A549 (cell line): ENCODE results near the gene ANKRD18A.
"Not testable (repeated sequence)": the region's sequence is repeated elsewhere in the genome, so short reads cannot be mapped to it uniquely, and the experiment has no call there.

Experiments
- CEBPB ChIP-seq, 2 experiments: fragments of >200 bp in 1 of 2; sonication (Bioruptor Twin) in 1 of 2; formaldehyde crosslinking in 1 of 2; IDR thresholded peaks; 2 replicates each; pipeline ENCODE4 v1.6.1; 2012 to 2016
- ESRRA ChIP-seq: fragments of 150-350 bp; IDR thresholded peaks from 2 replicates; pipeline ENCODE4 v1.6.1; 2014; ENCODE audit warnings: mild to moderate bottlenecking, low read length, borderline replicate concordance
- FOSL2 ChIP-seq, 2 experiments: fragments of 450-650 bp in 1 of 2; fragments of >200 bp in 1 of 2; sonication (Bioruptor Twin) in 1 of 2; formaldehyde crosslinking; IDR thresholded peaks; 2 replicates each; pipeline versions ENCODE4 v1.5.0 to v1.6.1; 2016 to 2020; ENCODE audit warnings: mild to moderate bottlenecking in 1 of 2, moderate library complexity in 1 of 2
- HDAC2 ChIP-seq: fragments of 200-600 bp; sonication (generic); IDR thresholded peaks from 2 replicates; pipeline ENCODE4 v1.6.1; 2016
- HMGXB4 ChIP-seq: fragments of 250-450 bp; sonication (Bioruptor Pico); IDR thresholded peaks from 2 replicates; pipeline ENCODE4 v1.5.0; 2021; ENCODE audit warnings: mild to moderate bottlenecking, moderate library complexity, borderline replicate concordance
- MAFK ChIP-seq: fragments of 450-650 bp; IDR thresholded peaks from 2 replicates; pipeline ENCODE4 v1.6.1; 2014; ENCODE audit not compliant: partially characterized antibody
- NR3C1 ChIP-seq: fragments of >200 bp; sonication (Bioruptor Twin); formaldehyde crosslinking; IDR thresholded peaks from 3 replicates; pipeline ENCODE4 v1.6.1; 2017
- POLR2A ChIP-seq: IDR thresholded peaks from 2 replicates; pipeline ENCODE4 v1.6.1; 2012; ENCODE audit warnings: mild to moderate bottlenecking, low read length
- RAD21 ChIP-seq, 2 experiments: fragments of >200 bp in 1 of 2; sonication (Bioruptor Twin) in 1 of 2; formaldehyde crosslinking in 1 of 2; IDR thresholded peaks in 1 of 2; conservative IDR thresholded peaks in 1 of 2; 2 replicates in 1 of 2; 3 replicates in 1 of 2; pipeline ENCODE4 v1.6.1; 2012 to 2018; ENCODE audit warnings: inconsistent platforms in 1 of 2
- SMC3 ChIP-seq: fragments of >200 bp; sonication (Bioruptor Twin); formaldehyde crosslinking; IDR thresholded peaks from 3 replicates; pipeline ENCODE4 v1.6.1; 2018; ENCODE audit warnings: inconsistent platforms
- SREBF2 ChIP-seq: fragments of 450-650 bp; IDR thresholded peaks from 2 replicates; pipeline ENCODE4 v1.6.1; 2014; ENCODE audit warnings: mild to moderate bottlenecking, moderate library complexity
- TF ChIP-seq, protein P1 (sequence below): fragments of >200 bp; sonication (Bioruptor Twin); formaldehyde crosslinking; IDR thresholded peaks from 3 replicates; pipeline ENCODE4 v1.5.1; 2016
- TF ChIP-seq, protein P2 (sequence below): fragments of >200 bp; sonication (Bioruptor Twin); formaldehyde crosslinking; IDR thresholded peaks from 3 replicates; pipeline ENCODE4 v1.6.1; 2016
- TF ChIP-seq, protein P3 (sequence below): fragments of 200-600 bp; sonication (generic); IDR thresholded peaks from 2 replicates; pipeline ENCODE4 v1.6.1; 2016; ENCODE audit warnings: antibody characterized with exemption, mild to moderate bottlenecking, moderate library complexity

- TF ChIP-seq, protein P1, sequence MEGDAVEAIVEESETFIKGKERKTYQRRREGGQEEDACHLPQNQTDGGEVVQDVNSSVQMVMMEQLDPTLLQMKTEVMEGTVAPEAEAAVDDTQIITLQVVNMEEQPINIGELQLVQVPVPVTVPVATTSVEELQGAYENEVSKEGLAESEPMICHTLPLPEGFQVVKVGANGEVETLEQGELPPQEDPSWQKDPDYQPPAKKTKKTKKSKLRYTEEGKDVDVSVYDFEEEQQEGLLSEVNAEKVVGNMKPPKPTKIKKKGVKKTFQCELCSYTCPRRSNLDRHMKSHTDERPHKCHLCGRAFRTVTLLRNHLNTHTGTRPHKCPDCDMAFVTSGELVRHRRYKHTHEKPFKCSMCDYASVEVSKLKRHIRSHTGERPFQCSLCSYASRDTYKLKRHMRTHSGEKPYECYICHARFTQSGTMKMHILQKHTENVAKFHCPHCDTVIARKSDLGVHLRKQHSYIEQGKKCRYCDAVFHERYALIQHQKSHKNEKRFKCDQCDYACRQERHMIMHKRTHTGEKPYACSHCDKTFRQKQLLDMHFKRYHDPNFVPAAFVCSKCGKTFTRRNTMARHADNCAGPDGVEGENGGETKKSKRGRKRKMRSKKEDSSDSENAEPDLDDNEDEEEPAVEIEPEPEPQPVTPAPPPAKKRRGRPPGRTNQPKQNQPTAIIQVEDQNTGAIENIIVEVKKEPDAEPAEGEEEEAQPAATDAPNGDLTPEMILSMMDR: not testable (repeated sequence)
- TF ChIP-seq HDAC2; CEBPB (IDR thresholded peaks at IDR 0.05); RAD21 (conservative IDR thresholded peaks at IDR 0.05 in 1 of 2, IDR thresholded peaks at IDR 0.05 in 1 of 2); NR3C1; SMC3; HMGXB4; POLR2A; ESRRA; SREBF2; FOSL2 (IDR thresholded peaks at IDR 0.05); FOSL2 (CRISPR knock-in tag; IDR thresholded peaks at IDR 0.05); MAFK: not testable (repeated sequence)
- TF ChIP-seq, protein P2, sequence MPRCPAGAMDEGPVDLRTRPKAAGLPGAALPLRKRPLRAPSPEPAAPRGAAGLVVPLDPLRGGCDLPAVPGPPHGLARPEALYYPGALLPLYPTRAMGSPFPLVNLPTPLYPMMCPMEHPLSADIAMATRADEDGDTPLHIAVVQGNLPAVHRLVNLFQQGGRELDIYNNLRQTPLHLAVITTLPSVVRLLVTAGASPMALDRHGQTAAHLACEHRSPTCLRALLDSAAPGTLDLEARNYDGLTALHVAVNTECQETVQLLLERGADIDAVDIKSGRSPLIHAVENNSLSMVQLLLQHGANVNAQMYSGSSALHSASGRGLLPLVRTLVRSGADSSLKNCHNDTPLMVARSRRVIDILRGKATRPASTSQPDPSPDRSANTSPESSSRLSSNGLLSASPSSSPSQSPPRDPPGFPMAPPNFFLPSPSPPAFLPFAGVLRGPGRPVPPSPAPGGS: not testable (repeated sequence)
- TF ChIP-seq, protein P3, sequence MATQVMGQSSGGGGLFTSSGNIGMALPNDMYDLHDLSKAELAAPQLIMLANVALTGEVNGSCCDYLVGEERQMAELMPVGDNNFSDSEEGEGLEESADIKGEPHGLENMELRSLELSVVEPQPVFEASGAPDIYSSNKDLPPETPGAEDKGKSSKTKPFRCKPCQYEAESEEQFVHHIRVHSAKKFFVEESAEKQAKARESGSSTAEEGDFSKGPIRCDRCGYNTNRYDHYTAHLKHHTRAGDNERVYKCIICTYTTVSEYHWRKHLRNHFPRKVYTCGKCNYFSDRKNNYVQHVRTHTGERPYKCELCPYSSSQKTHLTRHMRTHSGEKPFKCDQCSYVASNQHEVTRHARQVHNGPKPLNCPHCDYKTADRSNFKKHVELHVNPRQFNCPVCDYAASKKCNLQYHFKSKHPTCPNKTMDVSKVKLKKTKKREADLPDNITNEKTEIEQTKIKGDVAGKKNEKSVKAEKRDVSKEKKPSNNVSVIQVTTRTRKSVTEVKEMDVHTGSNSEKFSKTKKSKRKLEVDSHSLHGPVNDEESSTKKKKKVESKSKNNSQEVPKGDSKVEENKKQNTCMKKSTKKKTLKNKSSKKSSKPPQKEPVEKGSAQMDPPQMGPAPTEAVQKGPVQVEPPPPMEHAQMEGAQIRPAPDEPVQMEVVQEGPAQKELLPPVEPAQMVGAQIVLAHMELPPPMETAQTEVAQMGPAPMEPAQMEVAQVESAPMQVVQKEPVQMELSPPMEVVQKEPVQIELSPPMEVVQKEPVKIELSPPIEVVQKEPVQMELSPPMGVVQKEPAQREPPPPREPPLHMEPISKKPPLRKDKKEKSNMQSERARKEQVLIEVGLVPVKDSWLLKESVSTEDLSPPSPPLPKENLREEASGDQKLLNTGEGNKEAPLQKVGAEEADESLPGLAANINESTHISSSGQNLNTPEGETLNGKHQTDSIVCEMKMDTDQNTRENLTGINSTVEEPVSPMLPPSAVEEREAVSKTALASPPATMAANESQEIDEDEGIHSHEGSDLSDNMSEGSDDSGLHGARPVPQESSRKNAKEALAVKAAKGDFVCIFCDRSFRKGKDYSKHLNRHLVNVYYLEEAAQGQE: not testable (repeated sequence)
These were observed 67.4 kb downstream of the ANKRD18A start for GRCh38 chr9:38553019-38553418.
